Measurements from ENCODE around the gene STON2.
A peak's percentile ranks its signal among the peaks of the same experiment; 100 is the strongest.
"Not testable (repeated sequence)": the region's sequence is repeated elsewhere in the genome, so short reads cannot be mapped to it uniquely, and the experiment has no call there.

Gene STON2

DNA sequence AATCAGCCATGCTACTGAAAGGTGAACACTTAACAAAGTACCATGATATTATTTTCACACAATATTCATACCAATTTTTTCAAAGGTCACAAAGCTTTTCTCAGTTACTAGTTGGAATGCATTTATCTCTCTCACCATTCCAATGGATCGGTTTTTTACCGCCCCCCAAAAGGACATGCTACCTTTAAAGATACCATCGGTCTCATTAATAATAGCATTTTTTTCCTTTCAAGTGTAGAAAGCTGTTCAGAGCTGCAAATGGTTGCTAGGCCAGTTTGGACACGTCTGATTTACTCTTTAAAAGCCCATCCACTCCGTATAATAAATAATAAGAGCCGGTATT lies 34.9 kb upstream of the STON2 start:
- Histone ChIP-seq H3K27ac (no peak overlapping the region), H3K4me3 (ENCODE audit: low read depth, low read length) (peak overlapping the region; percentile 90), H3K9me3 (ENCODE audit: severe bottlenecking) (no peaks in the 10 kb centered on the region), H3K36me3 (peaks cover 9% of the 10 kb centered on the region), H3K27me3 (ENCODE audit: insufficient read depth, low read depth, severe bottlenecking) (no peaks in the 10 kb centered on the region)
- no peak for DNase-seq
- TF ChIP-seq, protein P1, sequence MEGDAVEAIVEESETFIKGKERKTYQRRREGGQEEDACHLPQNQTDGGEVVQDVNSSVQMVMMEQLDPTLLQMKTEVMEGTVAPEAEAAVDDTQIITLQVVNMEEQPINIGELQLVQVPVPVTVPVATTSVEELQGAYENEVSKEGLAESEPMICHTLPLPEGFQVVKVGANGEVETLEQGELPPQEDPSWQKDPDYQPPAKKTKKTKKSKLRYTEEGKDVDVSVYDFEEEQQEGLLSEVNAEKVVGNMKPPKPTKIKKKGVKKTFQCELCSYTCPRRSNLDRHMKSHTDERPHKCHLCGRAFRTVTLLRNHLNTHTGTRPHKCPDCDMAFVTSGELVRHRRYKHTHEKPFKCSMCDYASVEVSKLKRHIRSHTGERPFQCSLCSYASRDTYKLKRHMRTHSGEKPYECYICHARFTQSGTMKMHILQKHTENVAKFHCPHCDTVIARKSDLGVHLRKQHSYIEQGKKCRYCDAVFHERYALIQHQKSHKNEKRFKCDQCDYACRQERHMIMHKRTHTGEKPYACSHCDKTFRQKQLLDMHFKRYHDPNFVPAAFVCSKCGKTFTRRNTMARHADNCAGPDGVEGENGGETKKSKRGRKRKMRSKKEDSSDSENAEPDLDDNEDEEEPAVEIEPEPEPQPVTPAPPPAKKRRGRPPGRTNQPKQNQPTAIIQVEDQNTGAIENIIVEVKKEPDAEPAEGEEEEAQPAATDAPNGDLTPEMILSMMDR (IDR thresholded peaks at IDR 0.05; ENCODE audit: low read depth, low read length): no peak

DNA sequence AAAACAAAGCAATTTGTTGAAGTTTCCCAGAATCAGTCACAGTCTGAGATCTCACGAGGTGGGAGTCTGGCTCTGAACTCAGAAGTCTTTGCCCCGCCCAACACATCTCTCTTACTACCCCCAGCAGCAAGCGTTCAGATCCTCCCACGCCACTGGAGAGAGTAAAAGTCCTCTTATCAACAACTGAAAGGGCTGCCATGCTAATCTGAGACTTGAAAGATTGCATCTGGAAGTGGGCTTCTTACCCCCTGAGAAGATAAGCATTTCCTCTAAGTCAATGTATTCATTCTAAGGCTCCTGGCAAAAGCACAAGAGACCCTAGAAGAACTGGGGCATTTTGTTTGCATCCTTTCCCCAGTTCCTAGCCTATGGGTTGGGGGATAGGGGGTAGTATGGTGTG lies 34.1 kb upstream of the STON2 start:
- DNase-seq: no peak
- no peak overlapping the region for H3K4me3 ChIP-seq (ENCODE audit: low read depth, low read length)
- no peaks in the 10 kb centered on the region for H3K9me3 ChIP-seq (ENCODE audit: severe bottlenecking)
- TF ChIP-seq, protein P1 (IDR thresholded peaks at IDR 0.05; ENCODE audit: low read depth, low read length): no peak
- peaks cover 9% of the 10 kb centered on the region for H3K36me3 ChIP-seq
- no peaks in the 10 kb centered on the region for H3K27me3 ChIP-seq (ENCODE audit: insufficient read depth, low read depth, severe bottlenecking)
- no peak overlapping the region for H3K27ac ChIP-seq

DNA sequence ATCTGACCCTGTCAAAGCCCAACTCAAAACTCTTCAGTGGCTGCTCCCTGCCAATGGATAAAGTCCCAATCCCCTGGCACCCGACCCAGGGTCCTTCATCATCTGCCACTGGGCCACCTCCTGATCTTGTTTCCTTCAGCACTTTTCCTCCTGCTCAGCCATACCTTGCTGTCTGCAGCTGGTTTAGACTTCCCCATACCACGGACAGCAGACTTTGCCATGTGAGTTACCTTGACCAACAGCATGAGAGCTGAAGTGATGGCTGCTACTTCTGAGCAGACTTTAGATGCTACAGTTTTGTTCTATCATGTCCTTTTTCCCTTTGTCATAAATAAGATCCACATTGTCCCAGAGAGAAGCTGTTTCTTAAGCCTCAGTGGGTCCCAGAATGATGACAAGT lies 33.3 kb upstream of the STON2 start:
- no peak overlapping the region for H3K4me3 ChIP-seq (ENCODE audit: low read depth, low read length)
- DNase-seq: no peak
- H3K9me3 ChIP-seq (ENCODE audit: severe bottlenecking): no peaks in the 10 kb centered on the region
- TF ChIP-seq, protein P1 (IDR thresholded peaks at IDR 0.05; ENCODE audit: low read depth, low read length): no peak
- no peaks in the 10 kb centered on the region for H3K27me3 ChIP-seq (ENCODE audit: insufficient read depth, low read depth, severe bottlenecking)
- H3K27ac ChIP-seq: no peak overlapping the region
- H3K36me3 ChIP-seq: peaks cover 9% of the 10 kb centered on the region

DNA sequence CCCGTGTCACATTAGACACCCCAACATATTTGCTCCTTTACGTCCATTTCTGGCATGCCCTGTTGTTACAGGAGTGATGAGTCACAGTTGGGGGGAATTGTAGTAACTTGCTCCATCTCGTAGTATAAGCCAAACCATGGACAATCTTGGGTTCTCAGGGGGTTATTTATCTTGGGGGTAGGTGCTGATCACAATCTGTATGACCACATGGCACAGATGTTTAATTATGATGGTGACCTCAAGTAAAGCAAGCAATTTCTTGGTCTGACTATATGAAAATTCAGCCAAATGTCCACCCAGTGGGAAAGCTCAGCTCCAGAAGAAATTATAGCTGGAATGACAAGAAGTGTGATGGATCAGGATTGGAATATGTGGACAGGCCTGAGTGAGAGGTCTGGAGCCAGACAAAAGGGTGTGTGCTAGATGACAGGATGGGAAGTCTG lies 32.1 kb upstream of the STON2 start:
- Histone ChIP-seq H3K27ac (no peak overlapping the region; the same call in 1 of the 2 replicates), H3K27me3 (ENCODE audit: insufficient read depth, low read depth, severe bottlenecking) (no peaks in the 10 kb centered on the region), H3K9me3 (ENCODE audit: severe bottlenecking) (no peaks in the 10 kb centered on the region), H3K4me3 (ENCODE audit: low read depth, low read length) (no peak overlapping the region), H3K36me3 (peaks cover 9% of the 10 kb centered on the region)
- no peak for DNase-seq
- TF ChIP-seq, protein P1 (IDR thresholded peaks at IDR 0.05; ENCODE audit: low read depth, low read length): no peak

DNA sequence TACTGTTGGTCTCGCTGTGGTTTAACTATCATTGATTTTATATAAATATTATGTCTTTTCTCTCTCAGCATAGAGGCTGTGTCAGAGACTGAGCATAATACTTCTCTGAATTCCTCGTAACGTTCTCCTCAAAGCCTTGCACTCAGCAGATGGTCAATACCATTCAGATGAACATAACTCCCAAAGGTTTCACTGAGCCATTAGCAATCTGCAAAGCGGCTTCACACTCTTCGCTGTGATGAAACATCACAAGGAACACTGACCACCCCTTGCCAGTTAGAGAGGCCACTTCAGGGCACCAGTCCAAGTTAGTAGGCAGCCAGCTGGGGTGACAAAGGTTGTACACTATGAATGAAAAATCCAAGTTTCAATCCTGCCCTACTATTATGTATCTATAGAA lies 30.1 kb upstream of the STON2 start:
- peak overlapping the region; percentile 56 for H3K27ac ChIP-seq
- H3K36me3 ChIP-seq: peaks cover 27% of the 10 kb centered on the region
- TF ChIP-seq, protein P1 (IDR thresholded peaks at IDR 0.05; ENCODE audit: low read depth, low read length): no peak
- peak; percentile 64 for DNase-seq
- no peaks in the 10 kb centered on the region for H3K27me3 ChIP-seq (ENCODE audit: insufficient read depth, low read depth, severe bottlenecking)
- peak overlapping the region; percentile 7; the same call in 1 of the 2 replicates for H3K4me3 ChIP-seq (ENCODE audit: low read depth, low read length)
- H3K9me3 ChIP-seq (ENCODE audit: severe bottlenecking): no peaks in the 10 kb centered on the region

DNA sequence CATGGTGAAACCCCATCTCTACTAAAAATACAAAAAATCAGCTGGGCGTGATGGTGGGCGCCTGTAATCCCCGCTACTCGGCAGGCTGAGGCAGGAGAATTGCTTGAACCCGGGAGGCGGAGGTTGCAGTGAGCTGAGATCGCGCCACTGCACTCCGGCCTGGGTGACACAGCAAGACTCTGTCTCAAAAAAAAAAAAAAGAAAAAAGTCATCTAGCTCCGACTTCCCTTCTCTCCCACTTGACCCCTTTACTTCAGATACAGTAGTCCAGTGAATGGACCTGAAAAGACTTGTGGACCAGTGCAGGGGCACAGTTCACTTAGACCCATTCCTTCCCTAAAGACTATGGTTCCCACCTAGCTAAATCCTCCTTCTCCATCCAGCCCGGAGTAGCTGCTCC lies 29.6 kb upstream of the STON2 start:
- Histone ChIP-seq H3K27ac (peak overlapping the region; percentile 56), H3K4me3 (ENCODE audit: low read depth, low read length) (peak overlapping the region; percentile 7; the same call in 1 of the 2 replicates)
- not testable (repeated sequence) for H3K27me3 ChIP-seq (ENCODE audit: insufficient read depth, low read depth, severe bottlenecking)

More for the DNA sequence above, 29.6 kb upstream of the STON2 start:
- DNase-seq; H3K9me3 ChIP-seq (ENCODE audit: severe bottlenecking): not testable (repeated sequence)
- H3K36me3 ChIP-seq: peaks cover 32% of the 10 kb centered on the region
